ENCODE measurements around the gene SLC38A9. TPM values are rescaled to one million over a fixed set of nuclear protein-coding genes. Genes with fewer than 3 reads are reported as not detected.
A peak's percentile ranks its signal among the peaks of the same experiment; 100 is the strongest.
"Not testable (repeated sequence)": the region's sequence is repeated elsewhere in the genome, so short reads cannot be mapped to it uniquely, and the experiment has no call there.

Gene SLC38A9
- total RNA-seq = 46.2 and 49.7 TPM in 2 replicates
- polyA plus RNA-seq = 15.7 and 18.1 TPM in 2 replicates
- polyA plus RNA-seq (2012) = 10.3 TPM in 2 replicates
- polyA minus RNA-seq (ENCODE audit: low replicate concordance) = 11.3 and 16.5 TPM in 2 replicates

DNA sequence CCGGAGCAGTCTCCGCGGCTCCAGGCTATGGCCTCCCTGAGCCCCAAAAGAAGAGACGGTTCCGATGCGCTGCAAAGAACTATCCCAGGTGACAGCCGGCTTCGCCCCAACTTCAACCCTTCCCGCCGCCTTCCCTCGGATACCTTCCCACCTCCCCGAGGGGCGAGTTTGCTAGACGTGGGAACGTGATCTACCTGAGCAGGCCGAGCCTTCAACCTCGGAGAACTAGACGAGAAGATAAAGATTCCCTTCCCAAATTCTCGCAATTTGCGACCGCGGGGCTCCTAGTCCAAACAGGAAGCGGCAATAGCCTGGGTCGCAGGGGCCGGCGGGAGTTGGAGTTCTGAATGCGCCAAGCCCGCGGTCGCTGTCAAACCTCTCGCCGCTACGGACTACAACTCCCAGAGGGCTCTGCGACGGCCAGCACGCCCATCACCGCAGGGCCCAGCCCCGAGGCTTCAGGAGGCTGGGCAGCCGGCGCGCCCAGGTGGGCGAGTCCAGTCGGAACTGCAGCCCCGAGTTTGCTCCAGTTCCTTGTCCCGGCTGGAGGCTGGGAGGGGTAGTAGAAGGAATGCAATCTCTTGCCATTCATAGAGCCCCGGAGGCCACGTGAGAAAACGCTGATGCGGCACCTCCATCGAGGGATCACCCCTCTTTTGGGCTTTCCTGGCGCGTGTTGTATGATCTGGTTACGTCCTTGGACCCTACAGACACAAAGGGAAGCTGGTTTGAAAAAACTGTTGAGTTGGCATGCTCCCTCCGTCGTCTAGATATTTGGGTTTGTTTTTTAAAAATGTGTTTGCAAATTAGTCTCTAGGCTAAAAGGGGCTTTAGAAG lies at the start of gene SLC38A9:
TSS of gene SLC38A9 (minus strand) at position 302 of the 837 bp plus-strand sequence. CDS start 14,366 bp downstream, outside the sequence.
- Histone ChIP-seq H3K9me3 (ENCODE audit: control insufficient read depth, insufficient read depth, low read depth, low read length) (no peaks in the 10 kb centered on the region), H3K36me3 (ENCODE audit: control insufficient read depth, insufficient read depth, low read length) (no peaks in the 10 kb centered on the region), H2AFZ (ENCODE audit: low read length) (peak within 1 kb of the TSS; percentile 96), H3K79me2 (ENCODE audit: control insufficient read depth, insufficient read depth, low read length) (peaks cover 4% of the 10 kb centered on the region), H4K20me1 (ENCODE audit: control insufficient read depth, extremely low read depth, insufficient read depth, low read length) (no peaks in the 10 kb centered on the region), H3K4me3 (replicated peaks in 1 of 4; ENCODE audit: control extremely low read depth in 1 of 4, insufficient read depth in 1 of 4, low read depth in 3 of 4, low read length in 4 of 4) (peak within 1 kb of the TSS; percentile 83 to 94 (median 84)), H3K4me1 (ENCODE audit: control insufficient read depth, extremely low read depth, insufficient read depth, low read length) (peaks cover 7% of the 10 kb centered on the region), H3K27me3 (ENCODE audit: control insufficient read depth, insufficient read depth, low read length) (peaks cover 3% of the 10 kb centered on the region), H3K27ac (ENCODE audit: insufficient read depth, low read length) (peak within 1 kb of the TSS; percentile 44), H3K4me2 (ENCODE audit: extremely low read depth, insufficient read depth, low read length) (peak within 1 kb of the TSS; percentile 98), H3K9ac (ENCODE audit: insufficient read depth, low read length) (peak within 1 kb of the TSS; percentile 62)
- TF ChIP-seq CTCF (conservative IDR thresholded peaks at IDR 0.05 in 1 of 2, IDR thresholded peaks at IDR 0.05 in 1 of 2; ENCODE audit: low read depth in 1 of 2, low read length in 2 of 2) = no peak
- TF ChIP-seq EZH2 (IDR thresholded peaks at IDR 0.05; ENCODE audit: low read length, missing control alignments) = no peak
- DNase-seq (ENCODE audit: low read depth in 2 of 2) = peak; percentile 92 to 93

- not testable (repeated sequence) for H3K27me3 ChIP-seq (ENCODE audit: control insufficient read depth, insufficient read depth, low read length)
Observed at GRCh38 chr5:55761721-55762120, 49.6 kb upstream of the SLC38A9 start.

DNA sequence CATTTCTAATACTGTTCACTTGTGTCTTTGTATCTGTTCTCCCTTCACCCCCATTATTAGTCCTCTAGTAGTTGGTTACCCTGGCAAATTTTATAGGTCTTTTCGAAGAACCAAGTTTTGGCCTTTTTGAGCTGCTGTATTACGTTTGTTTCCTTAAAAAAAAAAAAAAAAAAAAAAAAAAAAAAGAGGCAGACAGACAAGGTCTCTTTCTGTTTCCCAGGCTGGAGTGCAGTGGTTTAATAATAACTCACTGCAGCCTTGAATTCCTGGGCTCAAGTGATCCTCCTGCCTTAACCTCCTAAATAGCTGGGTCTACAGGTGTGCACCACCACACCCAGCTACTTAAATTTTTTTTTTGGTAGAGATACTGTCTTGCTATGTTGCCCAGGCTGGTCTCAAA lies 46.6 kb upstream of the SLC38A9 start:
- Histone ChIP-seq H3K36me3 (ENCODE audit: control insufficient read depth, insufficient read depth, low read length) (no peaks in the 10 kb centered on the region), H3K27ac (ENCODE audit: insufficient read depth, low read length) (no peak overlapping the region), H3K9ac (ENCODE audit: insufficient read depth, low read length) (no peak overlapping the region), H3K4me3 (replicated peaks in 1 of 4; ENCODE audit: control extremely low read depth in 1 of 4, insufficient read depth in 1 of 4, low read depth in 3 of 4, low read length in 4 of 4) (no peak overlapping the region), H3K4me1 (ENCODE audit: control insufficient read depth, extremely low read depth, insufficient read depth, low read length) (no peaks in the 10 kb centered on the region), H3K9me3 (ENCODE audit: control insufficient read depth, insufficient read depth, low read depth, low read length) (no peaks in the 10 kb centered on the region), H3K27me3 (ENCODE audit: control insufficient read depth, insufficient read depth, low read length) (no peaks in the 10 kb centered on the region), H4K20me1 (ENCODE audit: control insufficient read depth, extremely low read depth, insufficient read depth, low read length) (no peaks in the 10 kb centered on the region), H3K4me2 (ENCODE audit: extremely low read depth, insufficient read depth, low read length) (no peak overlapping the region), H3K79me2 (ENCODE audit: control insufficient read depth, insufficient read depth, low read length) (no peaks in the 10 kb centered on the region), H2AFZ (ENCODE audit: low read length) (no peak overlapping the region)
- DNase-seq (ENCODE audit: low read depth in 2 of 2) = no peak
- TF ChIP-seq EZH2 (IDR thresholded peaks at IDR 0.05; ENCODE audit: low read length, missing control alignments) = no peak
- no peak for TF ChIP-seq CTCF (conservative IDR thresholded peaks at IDR 0.05 in 1 of 2, IDR thresholded peaks at IDR 0.05 in 1 of 2; ENCODE audit: low read depth in 1 of 2, low read length in 2 of 2)

More at GRCh38 chr5:55761721-55762120, 49.6 kb upstream of the SLC38A9 start:
- H3K9ac ChIP-seq (ENCODE audit: insufficient read depth, low read length); H3K4me3 ChIP-seq (replicated peaks in 1 of 4; ENCODE audit: control extremely low read depth in 1 of 4, insufficient read depth in 1 of 4, low read depth in 3 of 4, low read length in 4 of 4); H3K9me3 ChIP-seq (ENCODE audit: control insufficient read depth, insufficient read depth, low read depth, low read length); H3K27ac ChIP-seq (ENCODE audit: insufficient read depth, low read length); H3K36me3 ChIP-seq (ENCODE audit: control insufficient read depth, insufficient read depth, low read length); H2AFZ ChIP-seq (ENCODE audit: low read length); H3K79me2 ChIP-seq (ENCODE audit: control insufficient read depth, insufficient read depth, low read length); H3K4me2 ChIP-seq (ENCODE audit: extremely low read depth, insufficient read depth, low read length); DNase-seq (ENCODE audit: low read depth in 2 of 2); H3K4me1 ChIP-seq (ENCODE audit: control insufficient read depth, extremely low read depth, insufficient read depth, low read length); H4K20me1 ChIP-seq (ENCODE audit: control insufficient read depth, extremely low read depth, insufficient read depth, low read length): not testable (repeated sequence)
